C4-2B (cell line): ENCODE results near the gene MDM1.

Source experiments
- ZFX ChIP-seq: fragments of 450-650 bp; IDR thresholded peaks from 2 replicates; pipeline ENCODE4 v1.6.1; 2017
- TF ChIP-seq, protein P1 (sequence below): fragments of 450-650 bp; conservative IDR thresholded peaks from 2 replicates; pipeline ENCODE4 v1.5.1; 2017; ENCODE audit warnings: mild to moderate bottlenecking

DNA sequence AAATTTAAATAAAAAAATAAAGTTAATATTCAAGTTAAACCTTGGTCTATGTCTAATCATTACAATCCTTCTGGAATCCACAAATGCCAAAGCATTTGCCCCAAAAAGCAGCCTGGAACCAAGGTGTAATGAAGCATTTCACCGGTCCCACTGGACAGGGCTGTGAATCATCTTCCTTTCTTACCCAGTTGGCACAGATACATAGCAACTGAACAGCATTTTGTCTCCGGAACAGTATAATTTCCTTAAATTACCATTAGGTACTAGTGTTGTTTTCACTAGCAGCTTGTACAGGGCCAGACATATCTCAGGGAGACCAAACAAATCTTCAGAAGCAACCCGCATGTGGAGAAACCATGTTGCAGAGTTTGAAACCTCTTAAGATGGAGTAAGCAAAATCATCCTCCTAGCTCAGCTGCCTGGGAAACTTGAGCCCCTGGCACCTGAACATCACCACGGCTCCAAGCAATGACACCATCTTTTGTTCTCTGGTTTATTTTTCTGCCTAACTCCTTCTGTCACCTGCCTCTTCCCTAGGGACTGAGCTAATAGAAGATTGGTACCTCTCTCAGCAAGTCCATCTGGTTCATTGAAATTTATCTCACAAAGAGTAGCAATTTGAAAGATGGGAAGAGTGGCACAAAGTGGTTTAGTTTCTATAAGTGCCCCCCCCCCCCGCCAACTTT, 17.9 kb upstream of the MDM1 start:
- TF ChIP-seq, protein P1, sequence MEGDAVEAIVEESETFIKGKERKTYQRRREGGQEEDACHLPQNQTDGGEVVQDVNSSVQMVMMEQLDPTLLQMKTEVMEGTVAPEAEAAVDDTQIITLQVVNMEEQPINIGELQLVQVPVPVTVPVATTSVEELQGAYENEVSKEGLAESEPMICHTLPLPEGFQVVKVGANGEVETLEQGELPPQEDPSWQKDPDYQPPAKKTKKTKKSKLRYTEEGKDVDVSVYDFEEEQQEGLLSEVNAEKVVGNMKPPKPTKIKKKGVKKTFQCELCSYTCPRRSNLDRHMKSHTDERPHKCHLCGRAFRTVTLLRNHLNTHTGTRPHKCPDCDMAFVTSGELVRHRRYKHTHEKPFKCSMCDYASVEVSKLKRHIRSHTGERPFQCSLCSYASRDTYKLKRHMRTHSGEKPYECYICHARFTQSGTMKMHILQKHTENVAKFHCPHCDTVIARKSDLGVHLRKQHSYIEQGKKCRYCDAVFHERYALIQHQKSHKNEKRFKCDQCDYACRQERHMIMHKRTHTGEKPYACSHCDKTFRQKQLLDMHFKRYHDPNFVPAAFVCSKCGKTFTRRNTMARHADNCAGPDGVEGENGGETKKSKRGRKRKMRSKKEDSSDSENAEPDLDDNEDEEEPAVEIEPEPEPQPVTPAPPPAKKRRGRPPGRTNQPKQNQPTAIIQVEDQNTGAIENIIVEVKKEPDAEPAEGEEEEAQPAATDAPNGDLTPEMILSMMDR: no peak
- no peak for TF ChIP-seq ZFX
